ENCODE data around the gene TCEAL3.
A peak's percentile ranks its signal among the peaks of the same experiment; 100 is the strongest.
"Not testable (repeated sequence)": the region's sequence is repeated elsewhere in the genome, so short reads cannot be mapped to it uniquely, and the experiment has no call there.

Gene TCEAL3

DNA sequence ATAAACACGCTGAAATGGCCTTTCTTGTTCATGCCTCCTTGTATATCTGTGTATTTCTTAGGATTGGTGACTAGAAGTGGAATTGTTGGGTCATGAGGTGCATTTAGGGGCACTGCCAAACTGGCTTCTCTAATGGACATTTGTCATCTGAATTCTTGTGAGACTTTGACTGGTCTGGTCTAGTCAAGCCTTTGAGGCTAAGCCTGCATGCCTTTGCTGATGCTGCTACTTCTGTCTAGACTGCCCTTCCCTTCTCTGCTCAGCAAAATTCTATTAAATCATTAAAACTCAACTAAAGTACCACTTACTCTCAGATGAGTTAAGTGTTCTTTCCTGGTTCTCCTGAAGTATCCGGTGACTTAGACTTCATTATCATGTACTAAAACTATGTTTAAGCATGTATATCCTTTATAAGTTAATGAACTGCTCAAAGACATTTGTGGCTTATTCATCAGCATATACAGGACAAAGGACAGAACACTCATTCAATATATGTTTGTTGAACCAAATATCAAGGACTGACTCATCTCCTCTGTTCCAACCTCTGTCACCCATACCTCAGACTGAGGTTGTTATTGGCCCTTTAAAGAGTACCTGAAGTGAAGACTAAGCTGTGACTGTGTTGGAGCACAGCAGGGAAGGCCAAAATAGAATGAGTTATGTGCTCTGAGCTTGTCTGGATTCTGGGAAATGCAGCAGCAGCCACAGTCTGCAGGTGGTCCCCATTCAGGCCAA lies 30.0 kb downstream of the TCEAL3 start:
- no peak for TF ChIP-seq ZNF274 (IDR thresholded peaks at IDR 0.05; ENCODE audit: low read depth, low read length)
- no peak for TF ChIP-seq YY1 (IDR thresholded peaks at IDR 0.05; ENCODE audit: insufficient read depth, insufficient read length)
- no peak for TF ChIP-seq SUZ12 (IDR thresholded peaks at IDR 0.05; ENCODE audit: extremely low read depth, insufficient read depth, insufficient read length)
- no peak for DNase-seq (ENCODE audit: low read depth, low spot score)
- Histone ChIP-seq H3K4me3 (ENCODE audit: insufficient read length, low read depth) (no peak overlapping the region), H3K27me3 (ENCODE audit: insufficient read depth, insufficient read length) (no peaks in the 10 kb centered on the region), H3K36me3 (ENCODE audit: insufficient read depth, insufficient read length, low read length) (no peaks in the 10 kb centered on the region), H3K4me1 (ENCODE audit: insufficient read depth, insufficient read length) (no peaks in the 10 kb centered on the region), H3K9me3 (ENCODE audit: insufficient read depth, low read length) (no peaks in the 10 kb centered on the region), H3K9ac (ENCODE audit: insufficient read length, low read depth) (no peak overlapping the region)

DNA sequence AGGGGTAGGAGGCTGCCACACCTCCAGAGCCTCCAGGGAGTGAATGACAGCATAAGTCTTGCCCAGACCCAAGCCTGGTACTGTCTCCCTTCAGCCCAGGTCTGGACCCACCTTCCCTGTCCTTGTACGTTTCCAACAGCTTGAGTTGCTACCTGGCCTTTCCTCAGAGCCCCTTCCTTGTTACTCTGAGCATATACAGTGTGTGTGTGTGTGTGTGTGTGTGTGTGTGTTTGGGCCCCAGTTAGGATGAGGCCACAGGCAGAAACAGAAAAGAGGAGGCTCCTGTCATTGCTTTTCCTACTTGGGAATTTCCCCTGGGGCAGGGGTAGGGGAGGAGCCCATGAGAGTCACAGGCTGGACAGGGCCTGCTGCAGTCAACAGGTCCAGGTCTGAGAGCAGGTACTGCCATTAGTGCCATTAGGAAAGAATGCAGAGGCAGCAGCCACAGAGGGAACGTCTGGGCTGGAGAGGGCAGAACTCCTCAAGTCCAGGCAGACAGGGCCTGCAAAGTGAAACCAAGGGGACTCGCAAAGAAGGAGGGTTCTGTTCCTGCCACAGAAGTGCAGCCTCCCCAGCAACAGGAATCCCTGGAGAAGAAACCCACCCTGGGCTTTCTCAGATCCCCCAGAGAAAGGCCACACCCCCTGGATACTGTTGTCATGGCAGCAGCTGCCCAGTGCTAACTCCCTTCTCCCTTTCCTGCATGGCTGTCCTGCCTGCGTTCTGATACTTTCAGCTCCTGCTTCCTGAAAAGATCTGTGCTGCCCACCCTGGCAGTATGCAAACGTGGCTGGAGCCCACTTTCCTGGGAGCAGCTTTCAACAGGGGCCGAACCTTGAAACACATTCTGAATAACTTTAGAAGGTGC lies 30.9 kb downstream of the TCEAL3 start:
- not testable (repeated sequence) for H3K36me3 ChIP-seq (ENCODE audit: insufficient read depth, insufficient read length, low read length); H3K4me1 ChIP-seq (ENCODE audit: insufficient read depth, insufficient read length); H3K9ac ChIP-seq (ENCODE audit: insufficient read length, low read depth); H3K9me3 ChIP-seq (ENCODE audit: insufficient read depth, low read length); H3K4me3 ChIP-seq (ENCODE audit: insufficient read length, low read depth); H3K27me3 ChIP-seq (ENCODE audit: insufficient read depth, insufficient read length)
- DNase-seq (ENCODE audit: low read depth, low spot score): peak; percentile 39

DNA sequence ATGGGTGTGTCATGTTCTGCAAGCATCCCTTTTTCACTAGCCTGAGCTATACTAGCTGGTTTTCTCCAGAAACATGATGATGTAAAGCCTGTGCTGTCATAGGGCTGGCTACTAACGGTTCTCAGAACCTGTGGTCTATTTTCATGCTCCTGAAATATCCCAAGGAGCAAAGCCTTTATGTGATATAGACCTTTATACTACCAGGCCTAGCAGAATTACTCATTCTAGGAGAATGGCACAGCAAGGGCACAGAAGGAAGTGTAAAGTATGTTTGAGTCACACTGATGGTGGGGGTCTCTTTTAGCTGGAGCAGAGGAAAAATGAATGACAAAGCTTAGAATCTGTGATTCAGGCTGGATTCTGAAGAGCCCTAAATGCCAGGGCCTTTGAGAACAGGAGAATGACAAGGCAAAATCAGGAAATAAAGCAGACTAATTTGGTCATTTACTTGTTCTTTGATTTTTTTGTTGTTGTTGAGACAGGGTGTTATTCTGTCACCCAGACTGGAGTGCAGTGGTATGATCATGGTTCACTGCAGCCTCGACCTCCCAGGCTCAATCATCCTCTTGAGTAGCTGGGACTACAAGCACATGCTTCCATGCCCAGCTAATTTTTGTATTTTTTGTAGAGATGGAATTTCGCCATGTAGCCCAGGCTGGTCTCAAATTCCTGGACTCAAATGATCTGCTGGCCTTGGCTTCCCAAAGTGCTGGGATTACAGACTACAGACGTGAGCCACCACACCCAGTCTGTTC lies 32.8 kb downstream of the TCEAL3 start:
- DNase-seq (ENCODE audit: low read depth, low spot score): no peak
- H3K9me3 ChIP-seq (ENCODE audit: insufficient read depth, low read length): no peaks in the 10 kb centered on the region
- H3K9ac ChIP-seq (ENCODE audit: insufficient read length, low read depth): no peak overlapping the region
- TF ChIP-seq SUZ12 (IDR thresholded peaks at IDR 0.05; ENCODE audit: extremely low read depth, insufficient read depth, insufficient read length) (no peak), ZNF274 (IDR thresholded peaks at IDR 0.05; ENCODE audit: low read depth, low read length) (no peak), YY1 (IDR thresholded peaks at IDR 0.05; ENCODE audit: insufficient read depth, insufficient read length) (no peak)
- H3K36me3 ChIP-seq (ENCODE audit: insufficient read depth, insufficient read length, low read length): no peaks in the 10 kb centered on the region
- H3K4me1 ChIP-seq (ENCODE audit: insufficient read depth, insufficient read length): no peaks in the 10 kb centered on the region
- no peaks in the 10 kb centered on the region for H3K27me3 ChIP-seq (ENCODE audit: insufficient read depth, insufficient read length)
- H3K4me3 ChIP-seq (ENCODE audit: insufficient read length, low read depth): no peak overlapping the region

DNA sequence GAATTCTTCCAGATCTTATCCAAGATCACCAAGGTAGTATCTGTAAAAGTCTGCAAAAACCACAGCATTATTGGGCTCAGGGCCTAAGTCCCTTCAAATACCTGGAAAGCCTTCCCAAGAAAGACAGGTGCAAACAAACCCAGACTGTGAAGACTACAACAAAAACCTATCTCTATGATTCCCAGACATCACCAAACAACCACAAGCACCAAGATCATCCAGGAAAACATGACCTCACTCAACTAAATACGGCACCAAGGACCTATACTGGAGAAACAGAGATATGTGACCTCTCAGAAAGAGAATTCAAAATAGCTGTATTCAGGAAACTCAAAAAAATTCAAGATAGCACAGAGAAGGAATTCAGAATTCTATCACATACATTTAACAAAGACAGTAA lies 36.4 kb downstream of the TCEAL3 start:
- DNase-seq (ENCODE audit: low read depth, low spot score): no peak
- H3K9me3 ChIP-seq (ENCODE audit: insufficient read depth, low read length): no peaks in the 10 kb centered on the region
- no peaks in the 10 kb centered on the region for H3K4me1 ChIP-seq (ENCODE audit: insufficient read depth, insufficient read length)
- no peaks in the 10 kb centered on the region for H3K36me3 ChIP-seq (ENCODE audit: insufficient read depth, insufficient read length, low read length)
- no peak for TF ChIP-seq SUZ12 (IDR thresholded peaks at IDR 0.05; ENCODE audit: extremely low read depth, insufficient read depth, insufficient read length)
- TF ChIP-seq YY1 (IDR thresholded peaks at IDR 0.05; ENCODE audit: insufficient read depth, insufficient read length): no peak
- no peak for TF ChIP-seq ZNF274 (IDR thresholded peaks at IDR 0.05; ENCODE audit: low read depth, low read length)
- H3K4me3 ChIP-seq (ENCODE audit: insufficient read length, low read depth): no peak overlapping the region
- no peaks in the 10 kb centered on the region for H3K27me3 ChIP-seq (ENCODE audit: insufficient read depth, insufficient read length)
- H3K9ac ChIP-seq (ENCODE audit: insufficient read length, low read depth): no peak overlapping the region

DNA sequence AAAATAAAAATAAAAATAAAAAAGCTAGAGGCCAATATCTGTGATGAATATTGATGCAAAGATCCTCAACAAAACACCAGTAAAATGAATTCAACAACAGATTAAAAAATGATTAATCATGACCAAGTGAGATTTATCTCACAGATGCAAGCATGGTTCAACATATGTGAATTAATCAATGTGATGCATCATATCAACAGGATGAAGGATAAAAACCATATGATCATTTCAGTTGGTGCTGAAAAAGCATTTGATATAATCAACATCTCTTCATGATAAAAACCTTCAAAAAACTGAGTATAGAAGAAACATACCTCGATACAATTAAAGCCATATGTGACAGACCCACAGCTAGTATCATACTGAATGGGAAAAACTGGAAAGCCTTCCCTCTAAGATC lies 39.9 kb downstream of the TCEAL3 start:
- Histone ChIP-seq H3K9ac (ENCODE audit: insufficient read length, low read depth) (no peak overlapping the region), H3K4me1 (ENCODE audit: insufficient read depth, insufficient read length) (no peaks in the 10 kb centered on the region)
- DNase-seq (ENCODE audit: low read depth, low spot score): no peak

DNA sequence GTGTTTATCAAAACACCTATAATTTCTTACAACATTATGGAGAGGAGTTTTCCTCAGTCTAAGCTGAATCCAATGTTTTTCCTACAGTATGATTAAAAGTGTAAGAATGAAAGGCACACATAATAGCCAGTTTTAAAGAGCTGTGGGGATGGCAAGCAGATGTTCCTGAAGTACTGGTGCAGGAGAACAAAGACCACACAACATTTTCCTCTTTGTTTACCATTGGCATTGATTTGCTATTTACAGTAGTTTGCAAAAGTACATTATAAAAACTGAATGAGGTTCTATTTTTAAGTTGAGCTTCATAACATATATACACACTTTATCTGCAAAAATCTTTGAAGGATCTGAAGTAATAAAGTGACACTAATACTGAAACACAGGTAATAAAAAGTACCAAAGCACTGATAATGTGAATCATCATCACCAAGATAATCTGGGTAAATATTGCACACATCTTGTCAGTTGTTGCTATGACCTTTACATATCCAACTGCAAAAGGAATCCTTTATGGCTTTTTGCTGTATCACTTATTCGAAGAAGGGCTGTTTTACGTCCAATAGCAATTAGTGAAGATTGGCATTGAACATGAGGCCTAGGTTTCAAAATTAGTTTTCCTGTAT lies 43.5 kb downstream of the TCEAL3 start:
- no peak for DNase-seq (ENCODE audit: low read depth, low spot score)
- H3K9ac ChIP-seq (ENCODE audit: insufficient read length, low read depth): no peak overlapping the region
- H3K4me3 ChIP-seq (ENCODE audit: insufficient read length, low read depth): no peak overlapping the region
- TF ChIP-seq SUZ12 (IDR thresholded peaks at IDR 0.05; ENCODE audit: extremely low read depth, insufficient read depth, insufficient read length): no peak
- no peak for TF ChIP-seq YY1 (IDR thresholded peaks at IDR 0.05; ENCODE audit: insufficient read depth, insufficient read length)
- TF ChIP-seq ZNF274 (IDR thresholded peaks at IDR 0.05; ENCODE audit: low read depth, low read length): no peak
- H3K4me1 ChIP-seq (ENCODE audit: insufficient read depth, insufficient read length): no peaks in the 10 kb centered on the region
- no peaks in the 10 kb centered on the region for H3K36me3 ChIP-seq (ENCODE audit: insufficient read depth, insufficient read length, low read length)
- H3K27me3 ChIP-seq (ENCODE audit: insufficient read depth, insufficient read length): no peaks in the 10 kb centered on the region
- no peaks in the 10 kb centered on the region for H3K9me3 ChIP-seq (ENCODE audit: insufficient read depth, low read length)

More for the DNA sequence above, 39.9 kb downstream of the TCEAL3 start:
- Histone ChIP-seq H3K27me3 (ENCODE audit: insufficient read depth, insufficient read length) (no peaks in the 10 kb centered on the region), H3K9me3 (ENCODE audit: insufficient read depth, low read length) (no peaks in the 10 kb centered on the region), H3K4me3 (ENCODE audit: insufficient read length, low read depth) (no peak overlapping the region), H3K36me3 (ENCODE audit: insufficient read depth, insufficient read length, low read length) (no peaks in the 10 kb centered on the region)
- TF ChIP-seq ZNF274 (IDR thresholded peaks at IDR 0.05; ENCODE audit: low read depth, low read length): no peak
- no peak for TF ChIP-seq SUZ12 (IDR thresholded peaks at IDR 0.05; ENCODE audit: extremely low read depth, insufficient read depth, insufficient read length)
- TF ChIP-seq YY1 (IDR thresholded peaks at IDR 0.05; ENCODE audit: insufficient read depth, insufficient read length): no peak

DNA sequence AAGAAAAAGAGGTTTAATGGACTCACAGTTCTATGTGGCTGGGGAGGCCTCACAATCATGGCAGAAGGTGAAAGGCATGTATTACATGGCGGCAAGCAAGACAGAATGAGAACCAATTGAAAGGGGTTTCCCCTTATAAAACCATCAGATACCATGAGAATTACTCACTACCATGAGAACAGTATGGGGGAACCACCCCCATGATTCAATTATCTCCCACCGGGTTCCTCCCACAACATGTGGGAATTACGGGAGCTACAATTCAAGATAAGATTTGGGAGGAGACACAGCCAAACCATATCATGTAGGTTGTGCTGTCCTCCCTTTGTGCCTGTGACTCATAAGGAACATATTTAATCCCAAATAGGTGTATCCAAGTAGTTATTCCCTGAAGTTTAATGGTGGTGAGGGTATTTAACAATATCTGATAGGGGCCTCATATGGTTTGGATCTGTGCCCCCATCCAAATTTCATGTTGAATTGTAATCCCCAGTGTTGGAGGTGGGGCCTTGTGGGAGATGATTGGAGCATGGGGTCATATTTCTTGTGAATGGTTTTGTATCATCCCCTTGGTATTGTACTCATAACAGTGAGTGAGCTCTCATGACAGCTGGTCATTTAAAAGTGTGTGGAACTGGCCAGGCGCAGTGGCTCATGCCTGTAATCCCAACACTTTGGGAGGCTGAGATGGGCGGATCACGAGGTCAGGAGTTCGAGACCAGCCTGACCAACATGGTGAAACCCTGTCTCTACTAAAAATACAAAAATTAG lies 47.7 kb downstream of the TCEAL3 start:
- not testable (repeated sequence) for H3K9me3 ChIP-seq (ENCODE audit: insufficient read depth, low read length); H3K9ac ChIP-seq (ENCODE audit: insufficient read length, low read depth); H3K36me3 ChIP-seq (ENCODE audit: insufficient read depth, insufficient read length, low read length); DNase-seq (ENCODE audit: low read depth, low spot score); H3K4me1 ChIP-seq (ENCODE audit: insufficient read depth, insufficient read length); H3K4me3 ChIP-seq (ENCODE audit: insufficient read length, low read depth); H3K27me3 ChIP-seq (ENCODE audit: insufficient read depth, insufficient read length)
